Measurements from ENCODE around the gene AK4. TPM values are rescaled to one million over a fixed set of nuclear protein-coding genes. Genes with fewer than 3 reads are reported as not detected.
A peak's percentile ranks its signal among the peaks of the same experiment; 100 is the strongest.

AK4 gene
- total RNA-seq, 4 donors from 2014 or later = 32.2 to 46.3 (median 39.6) TPM

GRCh38 chr1:65209005-65209885, 61.2 kb downstream of the AK4 start:
- 46 to 49% methylated on average over 6 of the region's 6 CpGs for WGBS, 2 donors
- Histone ChIP-seq H3K4me1 (peaks cover 0 to 6% (median 0%) of the 10 kb centered on the region in 3 donors), H3K4me3 (no peak overlapping the region), H3K9me3 (no peaks in the 10 kb centered on the region), H3K27ac (no peak overlapping the region), H3K27me3 (no peaks in the 10 kb centered on the region), H3K36me3 (no peaks in the 10 kb centered on the region)
- intact Hi-C loops (cut with DNase I) = loop anchor here (10.0 kb wide), 2 partner anchors 54 to 134 kb away; no protein-coding TSS in a partner anchor
- DNase-seq = no peak
- no peak for TF ChIP-seq POLR2A (IDR thresholded peaks at IDR 0.05)
- peak; percentile 46 to 65 (median 56) for TF ChIP-seq CTCF (IDR thresholded peaks at IDR 0.05)

- no peak overlapping the region for H3K4me3 ChIP-seq
- TF ChIP-seq CTCF (IDR thresholded peaks at IDR 0.05) (no peak), POLR2A (IDR thresholded peaks at IDR 0.05) (no peak)
- H3K9me3 ChIP-seq = no peaks in the 10 kb centered on the region
- 94 to 99% methylated on average over 5 of the region's 5 CpGs for WGBS, 2 donors
- H3K27me3 ChIP-seq = no peaks in the 10 kb centered on the region
- DNase-seq = no peak
- no peaks in the 10 kb centered on the region for H3K36me3 ChIP-seq
- no peak overlapping the region for H3K27ac ChIP-seq
- intact Hi-C loops (cut with DNase I) = no loop called here
- H3K4me1 ChIP-seq = peaks cover 0 to 8% (median 0%) of the 10 kb centered on the region in 3 donors
Observed at GRCh38 chr1:65210325-65210724, 62.3 kb downstream of the AK4 start.

GRCh38 chr1:65211331-65211730, 63.3 kb downstream of the AK4 start:
- no peaks in the 10 kb centered on the region for H3K36me3 ChIP-seq
- 89 to 91% methylated on average over 6 of the region's 6 CpGs for WGBS, 2 donors
- no peaks in the 10 kb centered on the region for H3K9me3 ChIP-seq
- H3K4me1 ChIP-seq = peaks cover 0 to 8% (median 0%) of the 10 kb centered on the region in 3 donors
- TF ChIP-seq POLR2A (IDR thresholded peaks at IDR 0.05) = no peak
- intact Hi-C loops (cut with DNase I) = no loop called here
- H3K4me3 ChIP-seq = no peak overlapping the region
- no peaks in the 10 kb centered on the region for H3K27me3 ChIP-seq
- H3K27ac ChIP-seq = no peak overlapping the region
- no peak for DNase-seq

- Histone ChIP-seq H3K27me3 (no peaks in the 10 kb centered on the region), H3K36me3 (no peaks in the 10 kb centered on the region), H3K9me3 (no peaks in the 10 kb centered on the region), H3K27ac (no peak overlapping the region), H3K4me3 (no peak overlapping the region), H3K4me1 (peaks cover 0 to 8% (median 0%) of the 10 kb centered on the region in 3 donors)
- DNase-seq = no peak
- intact Hi-C loops (cut with DNase I) = no loop called here
- WGBS, 2 donors = 54 to 69% methylated on average over 5 of the region's 5 CpGs
- TF ChIP-seq POLR2A (IDR thresholded peaks at IDR 0.05) (no peak), CTCF (IDR thresholded peaks at IDR 0.05) (no peak)
Observed at GRCh38 chr1:65213271-65214023, 65.4 kb downstream of the AK4 start.

GRCh38 chr1:65214340-65215027, 66.5 kb downstream of the AK4 start:
- H3K36me3 ChIP-seq = peaks cover 0 to 6% (median 0%) of the 10 kb centered on the region in 3 donors
- no peak overlapping the region for H3K4me3 ChIP-seq
- H3K27me3 ChIP-seq = no peaks in the 10 kb centered on the region
- intact Hi-C loops (cut with DNase I) = no loop called here
- 68 to 88% methylated on average over 8 to 9 of the region's 9 CpGs for WGBS, 2 donors
- H3K4me1 ChIP-seq = peaks cover 0 to 6% (median 0%) of the 10 kb centered on the region in 3 donors
- no peak for DNase-seq
- H3K27ac ChIP-seq = no peak overlapping the region
- H3K9me3 ChIP-seq = no peaks in the 10 kb centered on the region
- no peak for TF ChIP-seq POLR2A (IDR thresholded peaks at IDR 0.05)
- TF ChIP-seq CTCF (IDR thresholded peaks at IDR 0.05) = no peak

Measured in esophagus squamous epithelium (tissue), 5 donors.